ENCODE results near the gene SARDH.

- no peak for TF ChIP-seq ZNF362 (CRISPR knock-in tag; IDR thresholded peaks at IDR 0.05; ENCODE audit: borderline replicate concordance)
- no peak for TF ChIP-seq EP300 (IDR thresholded peaks at IDR 0.05; ENCODE audit: low read depth in 2 of 2, low read length in 2 of 2)
- no peak for TF ChIP-seq EP300 (CRISPR knock-in tag; IDR thresholded peaks at IDR 0.05; ENCODE audit: borderline replicate concordance)
- peak; percentile 42 for TF ChIP-seq CTCF (CRISPR knock-in tag; IDR thresholded peaks at IDR 0.05)
- TF ChIP-seq SRSF4 (IDR thresholded peaks at IDR 0.05; ENCODE audit: low read depth, low read length, poor library complexity, severe bottlenecking): no peak
- TF ChIP-seq PBX3 (CRISPR knock-in tag; IDR thresholded peaks at IDR 0.05; ENCODE audit: borderline replicate concordance): no peak
- no peak for TF ChIP-seq ZNF639 (CRISPR knock-in tag; conservative IDR thresholded peaks at IDR 0.05)
- TF ChIP-seq PHB2 (IDR thresholded peaks at IDR 0.05; ENCODE audit: partially characterized antibody): no peak
- no peak for TF ChIP-seq POLR2AphosphoS2 (IDR thresholded peaks at IDR 0.05; ENCODE audit: low read depth, low read length)
- TF ChIP-seq E2F5 (CRISPR knock-in tag; conservative IDR thresholded peaks at IDR 0.05): no peak
Measured at GRCh38 chr9:133656211-133657119, 81.7 kb downstream of the SARDH start.
